Large intestine (tissue), 3 donors: Measurements from ENCODE around the gene KRT85. TPM values are rescaled to one million over a fixed set of nuclear protein-coding genes. Genes with fewer than 3 reads are reported as not detected.

ENCODE experiments used
- DNase-seq, 2 donors: peaks; one replicate each; pipeline versions ENCODE4 v3.0.0 to v3.0.0-alpha.2; 2013
- H3K27ac ChIP-seq: one replicate; pipeline ENCODE4 v1.5.1; 2013; ENCODE audit warnings: low read length
- H3K27me3 ChIP-seq: 2 replicates; pipeline ENCODE4 v1.6.1; 2013; ENCODE audit warnings: low read length; ENCODE audit not compliant: control insufficient read depth, insufficient read depth
- H3K36me3 ChIP-seq: 2 replicates; pipeline ENCODE4 v1.6.1; 2013; ENCODE audit warnings: low read length; ENCODE audit not compliant: control insufficient read depth, insufficient read depth
- H3K4me1 ChIP-seq: one replicate; pipeline ENCODE4 v1.6.1; 2013; ENCODE audit warnings: low read length; ENCODE audit not compliant: control insufficient read depth, insufficient read depth
- H3K4me3 ChIP-seq: one replicate; pipeline ENCODE4 v1.5.1; 2013; ENCODE audit warnings: low read length
- H3K9me3 ChIP-seq: one replicate; pipeline ENCODE4 v1.6.1; 2013; ENCODE audit warnings: mild to moderate bottlenecking, low read depth, low read length, moderate library complexity; ENCODE audit not compliant: control insufficient read depth
- WGBS: methylation state at CpG from one replicate; pipeline ENCODE4 v1.1.5; 2013; ENCODE audit warnings: low lambda C conversion rate; ENCODE audit not compliant: insufficient coverage; 5-methylcytosine and 5-hydroxymethylcytosine counted together
- polyA plus RNA-seq: library from polyadenylated mRNA; unstranded; fragments of 120-200 nt; gene quantifications from one replicate; pipeline ENCODE4 v1.2.1, GENCODE V29; 2013

The KRT85 gene
- polyA plus RNA-seq, 1 donor: 0.03 TPM

DNA sequence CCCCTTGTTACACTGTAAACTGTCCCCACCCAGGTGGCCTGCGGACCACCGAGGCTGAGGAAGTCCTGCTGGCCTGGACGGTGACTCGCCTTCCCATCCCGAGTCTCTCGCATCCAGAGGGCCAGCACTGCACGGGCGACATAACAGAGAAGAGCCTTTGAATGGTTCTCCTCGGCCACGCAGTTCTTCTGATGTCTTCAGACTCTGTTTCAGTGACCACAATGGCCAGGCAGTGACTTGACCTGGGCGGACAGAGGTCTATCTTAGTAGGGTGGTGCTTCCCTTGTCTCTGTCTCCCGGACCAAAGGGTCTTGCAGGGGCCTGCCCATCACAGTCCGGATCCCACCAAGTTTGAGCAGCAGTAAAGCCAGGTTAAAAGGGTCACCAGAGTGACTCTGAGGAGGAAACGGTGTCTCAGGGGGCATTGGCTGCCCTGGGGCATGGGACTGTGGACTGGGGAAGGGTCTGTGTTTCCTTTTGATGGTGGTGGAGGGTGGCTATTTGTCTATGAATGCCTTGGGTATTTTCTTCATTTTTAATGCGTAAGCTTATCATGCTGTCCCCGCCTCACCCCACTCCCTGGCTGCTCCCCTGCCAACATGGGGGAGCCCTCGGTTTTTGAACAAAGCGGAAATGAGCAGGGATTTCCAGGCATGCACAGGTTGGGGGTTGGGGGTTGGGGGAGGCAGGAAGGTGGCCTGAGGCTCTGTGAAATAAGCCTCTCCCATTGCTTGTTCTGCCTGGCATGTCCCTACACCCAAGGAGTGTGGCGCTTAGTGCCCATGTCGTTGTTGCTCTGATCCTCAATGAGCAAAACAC is 10.3 kb downstream of the KRT85 start:
- DNase-seq: no peak
- Histone ChIP-seq H3K4me1 (no peaks in the 10 kb centered on the region), H3K4me3 (no peak overlapping the region), H3K27me3 (peaks cover 10% of the 10 kb centered on the region), H3K9me3 (no peaks in the 10 kb centered on the region), H3K36me3 (no peaks in the 10 kb centered on the region), H3K27ac (no peak overlapping the region)
- WGBS: no CpG with 5 or more reads among the region's 20 CpGs

DNA sequence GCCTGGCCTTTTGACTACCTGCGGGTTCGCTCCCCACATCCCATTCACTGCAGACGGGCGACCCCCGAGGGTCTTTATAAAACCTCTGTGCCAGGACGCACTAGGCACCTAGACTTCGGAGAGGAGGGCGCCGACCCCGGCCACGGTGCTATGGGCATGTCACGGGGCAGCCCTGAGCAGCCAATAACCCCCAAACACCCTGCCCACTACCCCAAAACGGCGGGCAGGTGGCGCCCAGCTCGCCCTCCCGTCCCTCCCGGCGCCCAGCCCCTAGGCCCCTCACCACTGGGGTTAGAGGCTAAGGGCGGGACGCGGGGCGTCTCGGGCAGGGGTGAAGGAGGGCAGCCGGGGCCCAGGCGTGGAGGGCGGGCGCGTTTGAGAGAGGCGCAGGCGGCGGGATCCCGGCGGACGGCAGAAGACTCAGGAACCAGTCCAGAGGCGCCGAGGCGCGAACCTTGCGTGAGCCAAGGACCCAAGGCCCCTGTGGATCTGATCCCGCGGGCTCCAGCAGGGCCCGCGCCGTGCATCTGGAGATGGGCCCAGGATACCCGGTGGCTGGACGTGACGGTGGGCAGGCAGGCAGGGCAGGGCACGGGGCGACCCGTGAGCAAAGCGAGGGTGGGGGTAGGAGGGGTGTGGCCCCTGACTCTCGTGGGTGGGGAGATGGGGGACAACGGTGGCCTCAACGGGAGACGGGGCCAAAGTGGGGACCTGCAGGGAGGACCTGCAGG is 11.1 kb downstream of the KRT85 start:
- no peak for DNase-seq
- no CpG with 5 or more reads among the region's 56 CpGs for WGBS
- Histone ChIP-seq H3K9me3 (no peaks in the 10 kb centered on the region), H3K4me3 (no peak overlapping the region), H3K27ac (no peak overlapping the region), H3K36me3 (no peaks in the 10 kb centered on the region), H3K4me1 (no peaks in the 10 kb centered on the region), H3K27me3 (peaks cover 10% of the 10 kb centered on the region)

DNA sequence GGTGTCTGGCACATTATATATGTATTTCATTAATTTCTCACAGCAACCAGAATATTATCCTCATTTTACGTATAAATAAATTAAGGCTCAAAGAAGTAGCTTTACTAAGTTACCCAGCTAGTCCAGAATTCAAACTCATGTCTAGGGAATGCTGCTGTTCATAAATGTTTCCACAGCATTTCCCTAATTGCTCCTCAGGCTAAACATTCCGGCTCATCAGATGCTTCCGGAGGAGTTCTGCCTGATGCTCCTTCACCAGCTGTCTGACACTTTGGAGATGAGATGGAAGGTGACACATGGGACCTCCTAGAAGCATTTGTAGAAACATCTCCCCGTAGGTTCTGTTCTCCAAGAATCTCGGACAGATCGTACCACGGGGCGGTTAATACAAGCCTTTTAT is 12.1 kb downstream of the KRT85 start:
- Histone ChIP-seq H3K4me3 (no peak overlapping the region), H3K9me3 (no peaks in the 10 kb centered on the region), H3K27me3 (peaks cover 10% of the 10 kb centered on the region), H3K36me3 (no peaks in the 10 kb centered on the region), H3K4me1 (no peaks in the 10 kb centered on the region), H3K27ac (no peak overlapping the region)
- DNase-seq: no peak
- WGBS: 100% methylated on average over 1 of the region's 8 CpGs

DNA sequence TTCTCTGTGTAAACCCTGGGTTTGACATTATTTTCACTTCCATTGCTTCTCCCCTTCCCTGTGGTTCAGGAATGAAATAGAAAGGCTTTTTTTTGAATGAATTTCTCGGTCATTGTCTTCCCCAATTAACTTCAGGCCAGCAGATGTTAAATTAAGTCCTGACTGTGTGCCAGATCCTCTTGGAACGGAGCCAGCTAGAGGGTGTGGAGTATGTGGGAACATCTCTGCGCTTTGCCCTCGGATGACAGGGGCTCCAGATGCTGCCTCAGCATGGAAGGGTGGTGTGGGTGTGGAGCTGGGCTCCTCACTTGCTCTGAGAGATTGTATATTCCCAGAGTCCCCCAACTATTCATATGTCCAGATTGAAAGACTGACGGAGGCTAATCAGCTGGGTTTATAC is 13.1 kb downstream of the KRT85 start:
- Histone ChIP-seq H3K4me1 (no peaks in the 10 kb centered on the region), H3K4me3 (no peak overlapping the region), H3K27ac (no peak overlapping the region), H3K36me3 (no peaks in the 10 kb centered on the region), H3K9me3 (no peaks in the 10 kb centered on the region), H3K27me3 (peaks cover 10% of the 10 kb centered on the region)
- no CpG with 5 or more reads among the region's 5 CpGs for WGBS
- no peak for DNase-seq

DNA sequence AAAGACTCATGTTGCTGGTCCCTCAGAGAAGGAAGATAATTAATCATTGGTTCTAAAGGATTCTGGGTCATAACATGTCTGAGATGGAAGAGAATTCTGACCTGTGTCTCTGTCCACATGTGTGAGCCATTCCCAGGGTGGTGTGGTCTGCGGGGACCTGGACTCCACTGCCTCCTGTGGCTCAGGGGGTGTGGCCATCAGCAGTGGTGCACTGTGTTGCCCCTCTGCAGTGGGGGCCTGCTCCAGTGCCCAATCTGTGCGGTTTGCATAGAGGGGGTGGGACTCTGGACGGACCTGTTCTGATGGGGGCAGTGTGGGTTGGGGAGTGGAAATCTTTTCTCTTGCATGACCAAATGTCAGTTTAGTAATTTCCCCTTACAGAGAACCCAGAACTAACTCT is 13.5 kb downstream of the KRT85 start:
- H3K4me1 ChIP-seq: no peaks in the 10 kb centered on the region
- H3K4me3 ChIP-seq: no peak overlapping the region
- no peaks in the 10 kb centered on the region for H3K36me3 ChIP-seq
- peaks cover 10% of the 10 kb centered on the region for H3K27me3 ChIP-seq
- no peak overlapping the region for H3K27ac ChIP-seq
- no CpG with 5 or more reads among the region's 3 CpGs for WGBS
- no peak for DNase-seq
- no peaks in the 10 kb centered on the region for H3K9me3 ChIP-seq

DNA sequence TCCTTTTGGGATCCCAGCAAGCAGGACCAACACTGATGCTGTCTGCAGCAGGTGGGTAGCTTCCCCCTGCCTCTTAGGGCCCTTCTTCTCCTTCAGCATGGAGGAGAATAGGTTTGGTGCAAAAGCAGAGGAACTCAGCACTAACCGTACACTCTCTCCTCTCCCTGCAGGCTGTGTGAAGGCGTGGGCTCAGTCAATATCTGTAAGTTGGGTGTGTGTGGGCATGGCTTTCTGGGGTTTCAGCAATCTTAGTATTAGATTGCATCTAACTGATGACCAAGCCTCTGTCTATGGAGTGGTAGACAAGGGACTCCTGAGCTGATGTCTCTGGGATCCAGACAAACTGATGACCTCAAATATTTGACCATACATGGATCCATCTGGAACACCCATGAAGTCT is 14.3 kb downstream of the KRT85 start:
- Histone ChIP-seq H3K9me3 (no peaks in the 10 kb centered on the region), H3K27ac (no peak overlapping the region), H3K4me1 (no peaks in the 10 kb centered on the region), H3K36me3 (no peaks in the 10 kb centered on the region), H3K27me3 (peaks cover 6% of the 10 kb centered on the region), H3K4me3 (no peak overlapping the region)
- WGBS: no CpG with 5 or more reads among the region's 2 CpGs
- no peak for DNase-seq

DNA sequence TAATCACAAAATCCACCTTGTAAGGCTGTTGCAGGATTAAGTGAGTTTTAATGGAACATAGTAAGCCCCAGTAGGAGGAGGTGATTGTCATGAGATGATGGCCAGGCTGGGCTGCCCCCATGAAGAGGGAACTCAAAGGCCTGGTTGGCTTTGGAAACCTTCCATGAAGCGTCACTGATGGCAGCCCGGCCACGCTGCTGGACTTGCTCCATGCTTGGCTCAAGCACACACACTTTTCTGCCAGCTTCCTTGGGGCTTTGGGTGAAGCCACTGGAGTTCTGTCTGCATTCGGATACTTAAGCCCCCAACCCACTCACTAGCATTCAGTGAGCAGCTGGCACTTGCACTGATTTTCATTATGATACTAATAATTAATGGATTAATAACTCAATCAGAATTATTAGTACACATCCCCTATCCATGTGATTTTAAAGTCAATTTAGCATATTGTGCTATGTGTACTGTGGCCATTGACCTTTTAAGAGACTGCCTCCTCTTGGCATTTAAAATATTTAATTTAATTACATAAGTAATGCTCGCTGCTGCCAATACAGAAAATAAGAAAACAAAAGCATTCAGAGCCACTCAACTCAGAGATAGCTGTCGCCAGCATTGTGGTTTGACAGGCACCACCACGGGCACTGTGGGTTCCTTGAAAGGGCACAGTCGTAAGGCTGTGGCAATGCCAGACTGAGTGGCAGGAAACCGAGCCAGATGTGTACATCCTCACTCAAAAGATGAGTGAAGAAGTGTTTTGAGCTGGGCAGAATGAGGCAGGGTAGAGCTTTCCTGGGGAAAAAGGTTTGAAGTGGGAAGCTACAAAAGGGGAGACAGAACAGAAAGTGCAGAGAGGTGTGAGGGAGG is 15.9 kb downstream of the KRT85 start:
- Histone ChIP-seq H3K36me3 (no peaks in the 10 kb centered on the region), H3K4me3 (no peak overlapping the region), H3K27me3 (peaks cover 3% of the 10 kb centered on the region), H3K4me1 (no peaks in the 10 kb centered on the region), H3K27ac (no peak overlapping the region), H3K9me3 (no peaks in the 10 kb centered on the region)
- WGBS: no CpG with 5 or more reads among the region's 9 CpGs
- DNase-seq: no peak

DNA sequence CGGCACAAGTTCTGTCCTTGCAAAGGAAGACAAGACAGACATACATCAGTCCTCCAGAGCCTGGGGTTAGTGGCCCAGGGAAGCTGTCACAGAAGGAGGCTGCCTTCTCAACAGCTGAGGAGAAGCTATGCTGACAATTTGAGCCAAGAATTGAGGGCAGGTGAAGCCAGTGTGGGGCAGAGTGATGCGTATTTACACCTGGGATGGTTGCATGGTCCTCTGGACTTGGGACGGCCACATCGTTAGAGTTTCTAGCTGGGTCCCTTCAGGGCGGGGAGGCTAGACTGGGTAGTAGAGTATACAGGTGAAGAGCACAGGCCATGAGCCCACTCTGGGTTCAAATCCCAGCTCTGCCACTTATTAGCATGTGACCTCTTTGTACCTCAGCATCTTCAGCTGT is 16.5 kb downstream of the KRT85 start:
- WGBS: no CpG with 5 or more reads among the region's 5 CpGs
- no peaks in the 10 kb centered on the region for H3K36me3 ChIP-seq
- H3K27me3 ChIP-seq: peaks cover 3% of the 10 kb centered on the region
- no peak overlapping the region for H3K4me3 ChIP-seq
- H3K9me3 ChIP-seq: no peaks in the 10 kb centered on the region
- no peaks in the 10 kb centered on the region for H3K4me1 ChIP-seq
- H3K27ac ChIP-seq: no peak overlapping the region
- DNase-seq: no peak

DNA sequence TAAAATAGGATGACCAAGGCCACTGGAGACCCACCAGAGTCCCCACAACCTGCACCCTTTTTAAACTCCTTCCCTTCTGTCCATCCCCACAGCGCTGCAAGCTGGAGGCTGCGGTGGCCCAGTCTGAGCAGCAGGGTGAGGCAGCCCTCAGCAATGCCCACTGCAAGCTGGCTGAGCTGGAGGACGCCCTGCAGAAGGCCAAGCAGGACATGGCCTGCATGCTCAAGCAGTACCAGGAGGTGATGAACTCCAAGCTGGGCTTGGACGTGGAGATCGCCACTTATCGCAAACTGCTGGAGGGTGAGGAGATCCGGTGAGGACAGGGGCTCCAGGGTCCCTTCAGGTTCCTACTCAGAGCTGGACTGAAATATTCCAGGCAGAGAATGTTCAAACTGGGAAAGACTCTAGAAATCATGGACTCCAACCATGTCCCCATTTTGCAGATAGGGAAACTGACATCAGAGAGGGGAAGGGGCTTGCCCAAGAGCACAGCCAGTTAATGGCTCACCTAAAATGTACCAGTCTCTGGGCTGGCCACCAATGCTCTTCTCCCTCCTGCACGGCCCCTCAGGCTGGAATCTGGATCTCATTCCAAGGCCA is 17.2 kb downstream of the KRT85 start:
- Histone ChIP-seq H3K36me3 (no peaks in the 10 kb centered on the region), H3K4me1 (no peaks in the 10 kb centered on the region), H3K9me3 (no peaks in the 10 kb centered on the region), H3K27me3 (peaks cover 3% of the 10 kb centered on the region), H3K4me3 (no peak overlapping the region), H3K27ac (no peak overlapping the region)
- no CpG with 5 or more reads among the region's 8 CpGs for WGBS
- no peak for DNase-seq

DNA sequence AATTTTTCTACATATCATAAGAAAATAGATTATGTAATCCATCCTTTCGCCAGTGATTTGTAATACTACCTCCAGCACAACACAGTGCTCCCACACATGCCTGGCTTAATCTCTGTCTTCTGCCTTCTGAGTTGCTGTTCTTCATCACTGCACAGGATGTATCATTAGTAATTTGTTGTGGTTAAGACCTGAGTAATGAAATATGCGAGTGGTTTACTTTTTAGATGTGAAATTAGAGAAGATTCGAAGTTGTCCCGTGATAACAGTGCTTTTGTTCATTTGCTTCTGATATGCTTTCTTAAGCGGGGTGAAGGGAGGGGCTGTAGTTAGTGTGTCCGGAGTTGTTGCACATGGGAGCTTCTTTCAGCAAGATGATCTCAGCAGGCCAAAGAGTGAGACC is 18.1 kb downstream of the KRT85 start:
- H3K27ac ChIP-seq: no peak overlapping the region
- no peak overlapping the region for H3K4me3 ChIP-seq
- no peak for DNase-seq
- H3K36me3 ChIP-seq: no peaks in the 10 kb centered on the region
- no peaks in the 10 kb centered on the region for H3K4me1 ChIP-seq
- no CpG with 5 or more reads among the region's 6 CpGs for WGBS
- H3K9me3 ChIP-seq: peaks cover under 1% of the 10 kb centered on the region
- H3K27me3 ChIP-seq: peaks cover 3% of the 10 kb centered on the region
